ENCODE data around the gene FBXO45.

DNA sequence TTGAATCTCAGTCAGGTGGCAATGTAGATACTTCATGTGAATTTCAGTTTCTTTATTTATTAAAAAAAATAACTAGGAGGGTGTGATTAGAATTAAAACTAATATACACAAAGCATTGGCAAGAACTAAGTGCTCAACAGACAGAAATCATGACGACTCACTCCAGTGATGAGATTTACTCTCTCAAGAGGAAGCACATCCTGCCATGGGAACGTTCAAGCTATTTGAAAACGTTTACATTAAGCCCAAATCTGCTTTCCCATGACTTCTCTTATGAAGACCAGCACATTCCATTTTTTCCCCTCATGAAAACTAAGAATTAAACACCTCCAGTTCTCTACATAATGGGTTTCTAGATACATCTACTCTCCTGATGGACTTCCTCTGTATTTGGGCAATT is 8.6 kb upstream of the FBXO45 start:
- TF ChIP-seq, protein P1, sequence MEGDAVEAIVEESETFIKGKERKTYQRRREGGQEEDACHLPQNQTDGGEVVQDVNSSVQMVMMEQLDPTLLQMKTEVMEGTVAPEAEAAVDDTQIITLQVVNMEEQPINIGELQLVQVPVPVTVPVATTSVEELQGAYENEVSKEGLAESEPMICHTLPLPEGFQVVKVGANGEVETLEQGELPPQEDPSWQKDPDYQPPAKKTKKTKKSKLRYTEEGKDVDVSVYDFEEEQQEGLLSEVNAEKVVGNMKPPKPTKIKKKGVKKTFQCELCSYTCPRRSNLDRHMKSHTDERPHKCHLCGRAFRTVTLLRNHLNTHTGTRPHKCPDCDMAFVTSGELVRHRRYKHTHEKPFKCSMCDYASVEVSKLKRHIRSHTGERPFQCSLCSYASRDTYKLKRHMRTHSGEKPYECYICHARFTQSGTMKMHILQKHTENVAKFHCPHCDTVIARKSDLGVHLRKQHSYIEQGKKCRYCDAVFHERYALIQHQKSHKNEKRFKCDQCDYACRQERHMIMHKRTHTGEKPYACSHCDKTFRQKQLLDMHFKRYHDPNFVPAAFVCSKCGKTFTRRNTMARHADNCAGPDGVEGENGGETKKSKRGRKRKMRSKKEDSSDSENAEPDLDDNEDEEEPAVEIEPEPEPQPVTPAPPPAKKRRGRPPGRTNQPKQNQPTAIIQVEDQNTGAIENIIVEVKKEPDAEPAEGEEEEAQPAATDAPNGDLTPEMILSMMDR (conservative IDR thresholded peaks at IDR 0.05; ENCODE audit: low read depth, low read length) = no peak
- TF ChIP-seq RFX5 (IDR thresholded peaks at IDR 0.05; ENCODE audit: low read depth, low read length) = no peak
